GM19468 (cell line): Measurements from ENCODE around the gene EGLN3.

Source experiments
- ATAC-seq: cut with Tn5 transposase; IDR thresholded peaks from one replicate; pipeline ENCODE4 v1.9.1; 2021; ENCODE audit warnings: mild to moderate bottlenecking, moderate library complexity, moderate number of reproducible peaks; ENCODE audit not compliant: unreplicated experiment; ENCODE audit errors: extremely low read depth

EGLN3 gene

DNA sequence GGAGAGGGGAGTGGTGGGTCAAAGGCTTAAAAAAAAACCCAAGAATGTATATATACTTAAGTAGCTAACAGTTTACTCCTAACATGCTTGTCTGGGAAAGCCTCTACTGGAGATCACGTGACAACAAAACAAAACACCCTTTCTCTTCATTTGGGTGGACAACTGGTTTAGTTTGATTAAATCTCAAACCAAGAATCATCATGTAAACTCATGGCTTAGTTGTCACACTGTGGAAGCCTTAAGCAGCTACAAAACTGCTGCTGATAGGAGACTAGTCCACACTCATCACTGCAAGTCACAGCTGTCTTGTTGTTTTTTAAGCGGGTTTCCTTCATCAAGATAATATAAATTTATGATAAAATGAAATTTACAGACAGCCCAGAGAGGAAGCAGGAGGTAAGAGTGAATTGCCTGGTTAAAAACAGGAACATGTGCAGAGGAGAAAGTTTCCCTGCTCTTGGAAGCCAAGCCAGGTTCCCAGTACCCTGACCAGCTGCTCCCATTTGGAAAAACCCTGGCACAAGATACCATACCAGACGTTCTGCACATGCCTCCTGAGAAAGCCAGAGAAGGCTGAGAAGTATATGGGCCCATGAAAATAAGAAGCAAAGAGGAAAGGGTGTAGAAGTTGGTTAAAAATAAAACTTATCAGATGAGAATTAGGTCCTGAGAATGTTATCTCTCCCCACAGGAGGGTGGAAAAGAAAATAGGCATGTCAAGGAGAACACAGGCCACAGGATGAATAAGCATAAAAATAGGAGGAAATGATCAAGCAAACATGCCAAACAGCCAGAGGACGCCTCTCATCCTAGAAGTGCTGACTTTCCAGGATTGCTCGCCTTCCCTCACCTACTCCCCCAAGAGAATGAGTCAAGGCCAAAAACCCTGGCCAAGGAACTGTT, 34.0 kb downstream of the EGLN3 start:
- no peak for ATAC-seq

GRCh38 chr14:33915682-33916081, 35.2 kb downstream of the EGLN3 start:
- no peak for ATAC-seq

DNA sequence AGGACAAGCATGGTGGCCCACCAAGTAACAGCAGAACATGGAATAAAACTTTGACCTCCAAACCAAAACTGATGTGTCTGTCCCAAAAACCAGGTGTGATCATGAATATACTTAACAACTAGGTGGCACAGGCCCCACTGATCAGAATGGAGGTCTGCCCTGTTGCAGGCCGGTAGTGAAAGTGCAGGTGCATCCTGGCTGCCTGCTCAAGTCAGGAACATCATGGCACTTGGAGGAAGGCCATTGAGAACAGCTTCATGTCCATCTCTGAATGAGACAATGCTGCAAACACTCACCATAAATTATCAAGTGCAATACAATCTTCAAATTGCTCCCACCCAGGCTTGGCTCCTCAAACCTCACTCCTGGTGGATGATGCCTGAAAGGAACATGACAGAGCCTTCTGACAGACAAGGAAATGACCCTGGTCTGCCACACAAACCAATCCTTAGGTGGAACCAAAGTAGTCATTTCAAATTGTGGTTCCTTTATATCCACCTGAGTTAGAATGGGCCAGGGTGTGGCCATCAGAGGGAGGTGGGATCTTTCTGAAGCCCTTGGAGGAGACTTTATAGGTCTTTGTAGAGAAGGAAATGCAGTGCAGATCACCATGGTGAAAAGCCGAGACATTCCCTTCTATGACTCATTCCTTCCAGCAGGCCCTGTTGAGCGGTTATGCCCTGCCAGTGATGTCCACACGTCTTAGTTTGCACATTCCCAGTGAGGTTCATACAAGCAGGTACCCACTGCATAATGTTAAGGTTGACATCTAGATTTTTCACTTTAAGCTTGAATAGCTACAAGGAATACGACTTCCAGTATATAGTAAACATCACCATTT, 36.0 kb downstream of the EGLN3 start:
- ATAC-seq = no peak

- ATAC-seq = no peak
Observed at GRCh38 chr14:33911046-33911445, 39.8 kb downstream of the EGLN3 start.

- no peak for ATAC-seq
Observed at GRCh38 chr14:33910435-33910834, 40.4 kb downstream of the EGLN3 start.

DNA sequence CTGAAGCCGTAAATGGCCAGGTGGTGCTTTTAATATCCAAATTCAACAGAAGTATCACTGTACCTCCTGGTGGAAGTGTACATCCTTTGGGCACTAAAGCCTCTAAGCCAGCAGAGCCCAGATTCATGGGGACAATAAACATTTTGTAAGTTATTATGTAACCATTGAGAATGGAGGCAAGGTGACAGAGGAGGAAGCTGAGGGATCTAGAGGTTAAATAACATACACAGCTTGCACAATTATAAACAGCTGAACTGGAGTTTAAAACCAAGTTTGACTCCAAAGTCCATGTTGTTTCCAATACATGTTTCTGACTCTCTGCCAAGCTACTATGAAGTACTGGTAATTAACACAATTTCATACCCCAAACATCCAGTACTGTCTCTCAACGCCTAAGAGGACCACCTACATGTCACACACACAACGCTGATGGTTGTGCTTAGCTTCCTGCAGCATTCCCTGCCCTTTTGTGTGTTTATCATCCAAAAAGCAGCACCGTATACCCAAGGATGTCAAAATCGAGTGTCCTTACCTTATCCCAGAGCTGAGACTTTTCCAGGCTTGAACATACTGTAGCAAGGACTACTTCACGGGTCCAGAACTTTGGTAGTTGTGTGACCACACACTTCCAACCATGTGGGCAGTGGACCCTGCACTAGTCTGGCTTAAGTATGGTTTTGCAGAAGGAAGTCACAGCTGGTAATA, 41.3 kb downstream of the EGLN3 start:
- no peak for ATAC-seq

- no peak for ATAC-seq
Observed at GRCh38 chr14:33908540-33909223, 42.2 kb downstream of the EGLN3 start.

GRCh38 chr14:33906968-33907367, 43.9 kb downstream of the EGLN3 start:
- ATAC-seq = no peak

GRCh38 chr14:33904609-33905008, 46.3 kb downstream of the EGLN3 start:
- ATAC-seq = no peak

GRCh38 chr14:33903369-33903768, 47.5 kb downstream of the EGLN3 start:
- no peak for ATAC-seq

- no peak for ATAC-seq
Observed at GRCh38 chr14:33902363-33902762, 48.5 kb downstream of the EGLN3 start.

DNA sequence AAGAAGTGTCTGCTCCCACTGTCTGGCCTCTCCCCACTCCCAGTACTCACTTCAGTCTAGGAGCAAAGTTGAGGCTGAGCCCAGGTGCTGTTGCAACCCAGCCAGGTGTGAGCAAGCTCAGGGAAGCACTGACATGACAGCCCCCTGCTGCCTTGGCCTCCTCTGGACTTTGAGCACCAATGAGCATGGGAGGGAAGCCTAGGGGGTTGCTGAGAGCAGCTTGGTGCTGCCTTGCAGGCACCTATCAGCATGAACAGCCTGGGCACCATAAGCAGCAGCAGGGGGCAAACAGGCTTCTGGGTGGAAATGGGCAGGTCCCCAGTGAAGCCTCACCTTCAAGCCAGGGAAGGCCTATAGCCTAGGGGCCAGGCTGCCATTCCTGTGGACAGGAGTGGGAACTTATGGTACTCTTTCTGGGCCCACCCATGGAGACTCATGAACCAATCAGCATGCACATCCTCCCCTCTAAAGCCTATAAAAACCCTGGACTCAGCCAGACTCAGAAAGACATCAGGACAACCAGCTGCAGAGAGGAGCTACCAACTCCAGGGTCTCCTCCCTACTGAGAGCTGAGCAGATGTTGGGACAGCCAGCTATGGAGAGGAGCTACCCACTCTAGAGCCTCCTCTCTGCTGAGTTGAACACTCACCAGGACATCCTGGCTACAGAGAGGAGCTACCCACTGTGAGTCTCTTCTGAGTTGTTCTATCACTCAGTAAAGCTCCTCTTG, 49.3 kb downstream of the EGLN3 start:
- ATAC-seq = no peak

DNA sequence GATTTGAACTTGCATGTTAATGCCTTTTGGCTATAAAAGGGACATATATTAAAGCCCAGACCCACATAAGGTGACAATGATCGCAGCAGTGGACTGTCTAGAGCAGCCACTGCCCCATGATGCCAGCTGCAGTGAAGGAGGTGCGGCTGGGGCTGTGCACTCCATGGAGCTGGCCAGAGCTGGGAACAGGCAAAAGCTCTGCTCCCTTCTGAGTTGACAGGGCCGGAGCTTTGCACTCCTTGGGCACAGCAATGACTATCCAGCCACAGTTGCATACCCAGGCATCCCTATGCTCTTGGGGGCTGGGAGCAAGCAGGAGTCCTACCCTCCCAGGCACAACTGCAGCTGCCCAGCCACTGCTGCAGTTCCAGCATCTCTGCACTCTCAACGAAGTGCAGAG, 50.2 kb downstream of the EGLN3 start:
- ATAC-seq = no peak

GRCh38 chr14:33899723-33900341, 51.0 kb downstream of the EGLN3 start:
- ATAC-seq = no peak

- no peak for ATAC-seq
Observed at GRCh38 chr14:33897878-33898535, 52.9 kb downstream of the EGLN3 start.

DNA sequence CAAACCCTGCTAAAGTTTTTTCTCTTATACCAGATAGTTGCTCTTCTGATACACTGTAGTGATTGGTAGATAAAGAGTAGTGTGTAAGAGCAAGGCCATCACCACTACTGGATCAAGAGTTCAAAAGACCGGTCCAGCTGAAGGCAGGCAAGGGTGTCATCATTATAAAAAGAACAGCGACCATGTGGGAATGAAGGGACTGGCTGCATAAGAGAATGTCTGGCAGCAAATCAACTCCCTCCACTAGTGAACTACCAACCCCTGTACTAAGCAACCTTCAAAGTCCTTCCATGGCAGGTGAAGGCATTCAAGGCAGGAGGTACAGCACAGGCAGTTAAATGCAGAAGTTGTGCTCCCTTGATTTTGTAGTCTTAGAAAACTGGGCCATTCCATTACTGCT, 53.5 kb downstream of the EGLN3 start:
- no peak for ATAC-seq

DNA sequence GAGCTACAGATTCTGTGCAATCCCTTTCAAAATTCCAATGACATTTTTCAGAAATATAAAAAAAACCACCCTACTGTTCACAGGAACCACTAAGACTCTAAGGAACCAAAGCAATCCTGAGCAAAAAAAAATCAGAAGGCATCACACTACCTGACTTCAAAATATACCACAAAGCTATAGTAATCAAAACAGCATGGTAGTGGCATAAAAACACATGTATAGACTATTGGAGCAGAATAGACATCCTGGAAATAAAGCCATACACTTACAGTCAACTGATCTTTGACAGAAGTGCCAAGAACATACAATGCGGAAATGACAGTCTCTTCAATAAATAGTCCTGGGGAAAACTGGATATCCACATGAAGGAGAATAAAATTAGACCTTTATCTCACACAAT, 56.5 kb downstream of the EGLN3 start:
- ATAC-seq = no peak

- no peak for ATAC-seq
Observed at GRCh38 chr14:33891700-33892099, 59.2 kb downstream of the EGLN3 start.

- ATAC-seq = no peak
Observed at GRCh38 chr14:33884916-33885315, 66.0 kb downstream of the EGLN3 start.
